GM21529 (cell line): ENCODE measurements around the gene SRCAP.

Experiments used
- ATAC-seq: cut with Tn5 transposase; IDR thresholded peaks from one replicate; pipeline ENCODE4 v1.9.1; 2021; ENCODE audit not compliant: unreplicated experiment

Gene SRCAP

DNA sequence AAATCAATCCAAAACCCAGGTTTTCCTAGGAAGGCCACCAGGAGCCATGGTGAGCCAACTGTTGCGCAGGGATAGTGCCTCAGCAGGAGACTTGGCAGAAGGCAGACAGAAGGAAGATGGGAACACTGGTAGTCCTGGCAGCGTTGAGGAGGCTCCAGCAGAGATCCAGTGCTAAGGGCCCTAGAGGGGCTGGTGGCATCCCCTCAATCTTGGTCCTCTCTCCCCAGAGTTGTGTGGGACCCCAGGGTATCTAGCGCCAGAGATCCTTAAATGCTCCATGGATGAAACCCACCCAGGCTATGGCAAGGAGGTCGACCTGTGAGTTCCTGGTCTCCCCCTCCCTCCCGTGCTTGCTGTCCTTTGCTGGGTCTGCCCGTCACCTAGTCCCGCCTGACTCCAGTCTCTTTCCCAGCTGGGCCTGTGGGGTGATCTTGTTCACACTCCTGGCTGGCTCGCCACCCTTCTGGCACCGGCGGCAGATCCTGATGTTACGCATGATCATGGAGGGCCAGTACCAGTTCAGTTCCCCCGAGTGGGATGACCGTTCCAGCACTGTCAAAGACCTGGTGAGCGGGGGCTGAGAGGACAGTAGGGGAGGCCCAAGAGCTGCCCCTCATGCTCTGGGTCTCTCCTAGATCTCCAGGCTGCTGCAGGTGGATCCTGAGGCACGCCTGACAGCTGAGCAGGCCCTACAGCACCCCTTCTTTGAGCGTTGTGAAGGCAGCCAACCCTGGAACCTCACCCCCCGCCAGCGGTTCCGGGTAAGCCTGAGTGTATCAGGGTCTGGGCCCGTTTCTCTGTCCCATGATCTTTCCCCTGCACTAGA is 57.2 kb downstream of the SRCAP start:
- ATAC-seq: no peak

DNA sequence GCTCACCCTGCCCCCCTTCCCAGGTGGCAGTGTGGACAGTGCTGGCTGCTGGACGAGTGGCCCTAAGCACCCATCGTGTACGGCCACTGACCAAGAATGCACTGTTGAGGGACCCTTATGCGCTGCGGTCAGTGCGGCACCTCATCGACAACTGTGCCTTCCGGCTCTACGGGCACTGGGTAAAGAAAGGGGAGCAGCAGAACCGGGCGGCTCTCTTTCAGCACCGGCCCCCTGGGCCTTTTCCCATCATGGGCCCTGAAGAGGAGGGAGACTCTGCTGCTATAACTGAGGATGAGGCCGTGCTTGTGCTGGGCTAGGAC is 57.8 kb downstream of the SRCAP start:
- ATAC-seq: no peak

GRCh38 chr16:30757316-30757715 is 58.3 kb downstream of the SRCAP start:
- no peak for ATAC-seq

DNA sequence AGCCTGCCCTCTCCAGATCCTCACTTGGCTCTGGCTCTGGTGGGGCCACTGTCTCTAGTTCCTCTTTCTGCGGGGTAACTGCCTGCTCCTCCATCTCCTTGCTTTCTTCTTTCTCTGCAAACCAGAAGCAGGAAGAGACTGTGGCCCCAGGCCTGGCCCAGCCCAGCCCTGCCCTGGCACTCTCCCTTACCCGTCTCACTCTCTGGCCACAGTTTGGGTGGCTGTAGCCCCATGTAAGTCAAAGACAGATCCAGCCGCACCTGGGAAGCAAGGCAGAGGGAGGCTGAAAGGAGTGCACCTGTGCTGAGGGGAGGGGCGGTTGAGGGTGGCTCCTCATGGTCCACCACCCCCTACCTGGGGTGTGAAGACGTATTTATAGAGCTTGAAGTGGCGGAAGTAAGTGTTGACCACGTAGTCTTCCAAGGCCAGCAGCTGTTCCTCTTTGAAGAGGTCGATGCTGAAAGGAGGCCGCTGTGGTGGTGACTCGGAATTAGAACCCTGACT is 60.1 kb downstream of the SRCAP start:
- no peak for ATAC-seq

DNA sequence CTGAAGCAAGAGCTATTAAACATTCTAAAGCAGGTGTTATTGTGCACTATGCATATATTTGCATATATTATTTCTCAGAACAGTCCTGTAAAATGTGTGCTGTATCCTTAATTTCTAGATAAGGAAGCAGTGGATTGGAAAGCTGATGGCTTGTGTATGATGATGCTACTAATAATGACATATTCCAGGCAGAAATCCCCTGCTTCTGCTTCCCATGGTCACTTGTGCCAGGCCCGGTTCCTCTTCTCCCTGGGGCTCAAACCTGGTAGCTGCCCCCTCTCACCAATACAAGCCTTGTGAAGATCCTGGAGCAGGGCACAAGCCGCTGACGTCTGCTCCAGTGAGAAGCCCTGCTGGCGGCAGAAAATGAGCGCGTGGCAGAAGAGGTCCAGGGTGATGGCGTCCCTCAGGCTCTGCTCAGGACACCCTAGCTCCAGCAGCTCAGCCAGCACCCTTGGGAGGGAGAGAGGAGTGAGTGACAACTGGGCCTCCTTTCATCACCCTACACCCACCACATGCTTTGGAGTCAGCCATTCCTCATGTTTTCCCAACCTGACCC is 61.1 kb downstream of the SRCAP start:
- ATAC-seq: no peak

- ATAC-seq: no peak
These were observed 61.8 kb downstream of the SRCAP start for GRCh38 chr16:30760577-30761426.

GRCh38 chr16:30761427-30761927 is 62.5 kb downstream of the SRCAP start:
- peak; percentile 27 for ATAC-seq

DNA sequence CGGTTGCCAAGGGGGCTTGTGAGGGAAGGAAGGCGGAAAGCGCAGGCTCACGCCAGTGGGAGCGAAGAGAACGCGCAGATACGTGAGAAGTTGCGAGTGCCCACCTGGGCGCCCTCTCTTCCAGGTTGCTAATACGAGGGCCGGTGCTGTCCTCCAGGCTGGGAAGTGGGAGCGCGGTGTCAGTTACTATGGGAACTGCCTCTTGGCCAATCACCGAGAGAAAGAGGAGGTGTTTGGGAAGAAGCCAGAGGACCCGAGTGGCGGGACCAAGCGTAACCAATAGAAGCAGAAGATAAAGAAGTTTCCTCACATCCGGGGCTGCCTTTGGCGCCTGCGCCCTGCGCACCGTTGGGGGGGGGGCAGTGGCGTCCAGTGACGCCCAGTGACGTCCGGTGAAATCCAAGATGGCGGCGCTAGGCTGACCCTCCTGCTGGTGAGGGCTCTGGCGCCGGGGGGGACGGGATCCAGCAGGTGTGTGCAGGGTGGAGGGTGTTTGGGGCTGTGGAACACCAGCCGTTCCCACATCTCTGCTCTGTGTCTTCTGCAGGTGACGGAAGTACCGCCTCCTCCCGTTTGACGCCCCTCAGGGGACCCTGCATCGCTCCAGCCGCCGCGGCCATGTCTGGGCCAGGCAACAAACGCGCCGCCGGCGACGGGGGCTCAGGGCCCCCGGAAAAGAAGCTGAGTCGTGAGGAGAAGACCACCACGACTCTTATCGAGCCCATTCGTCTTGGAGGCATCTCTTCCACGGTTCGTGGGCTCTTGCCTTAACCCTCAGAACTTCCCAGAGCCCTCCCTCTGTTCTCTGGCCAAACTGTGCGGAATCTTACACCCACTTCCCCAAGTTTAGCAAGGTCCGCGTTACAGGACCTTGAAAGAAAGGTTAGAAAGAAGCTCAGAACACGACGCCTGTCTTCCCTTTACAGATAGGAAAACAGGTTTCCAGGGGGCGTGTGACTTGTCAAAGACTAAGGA is 63.2 kb downstream of the SRCAP start, which contains the start of the genes CFAP119 and RNF40:
CFAP119 (minus strand) TSS at position 135 of the 975 bp plus-strand sequence. CDS start 314 bp downstream, outside the sequence.
RNF40 (plus strand) TSS at position 395 of the 975 bp plus-strand sequence; CDS start at position 619, 224 bp downstream.
- peak; percentile 84 for ATAC-seq

DNA sequence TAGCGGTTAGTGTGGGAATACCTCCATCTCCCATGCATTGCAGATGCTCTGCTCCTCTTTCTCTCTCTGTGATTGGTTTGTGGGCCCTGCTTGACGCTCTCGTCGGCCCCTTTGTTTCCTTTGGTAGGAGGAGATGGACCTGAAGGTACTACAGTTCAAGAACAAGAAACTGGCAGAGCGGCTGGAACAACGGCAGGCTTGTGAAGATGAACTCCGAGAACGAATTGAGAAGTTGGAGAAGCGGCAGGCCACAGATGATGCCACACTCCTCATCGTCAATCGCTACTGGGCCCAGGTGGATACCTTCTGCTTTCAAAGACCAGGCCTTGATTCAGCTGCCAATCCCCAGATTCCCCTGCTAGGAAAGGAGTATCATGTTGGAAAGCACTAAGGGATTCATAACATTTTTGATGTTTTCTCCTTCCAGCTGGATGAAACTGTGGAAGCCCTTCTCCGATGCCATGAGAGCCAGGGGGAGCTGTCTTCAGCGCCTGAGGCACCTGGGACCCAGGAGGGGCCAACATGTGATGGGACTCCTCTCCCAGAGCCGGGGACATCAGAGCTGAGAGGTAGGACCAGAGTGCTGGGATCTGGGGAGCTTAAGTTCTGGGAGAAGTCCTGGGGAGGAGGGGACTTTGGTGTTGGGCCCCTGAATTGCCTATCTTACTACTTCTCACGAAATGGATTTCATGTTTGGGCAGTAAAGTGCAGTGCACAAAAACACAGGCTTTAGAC is 64.2 kb downstream of the SRCAP start:
- no peak for ATAC-seq

GRCh38 chr16:30764086-30764485 is 65.1 kb downstream of the SRCAP start:
- ATAC-seq: no peak

DNA sequence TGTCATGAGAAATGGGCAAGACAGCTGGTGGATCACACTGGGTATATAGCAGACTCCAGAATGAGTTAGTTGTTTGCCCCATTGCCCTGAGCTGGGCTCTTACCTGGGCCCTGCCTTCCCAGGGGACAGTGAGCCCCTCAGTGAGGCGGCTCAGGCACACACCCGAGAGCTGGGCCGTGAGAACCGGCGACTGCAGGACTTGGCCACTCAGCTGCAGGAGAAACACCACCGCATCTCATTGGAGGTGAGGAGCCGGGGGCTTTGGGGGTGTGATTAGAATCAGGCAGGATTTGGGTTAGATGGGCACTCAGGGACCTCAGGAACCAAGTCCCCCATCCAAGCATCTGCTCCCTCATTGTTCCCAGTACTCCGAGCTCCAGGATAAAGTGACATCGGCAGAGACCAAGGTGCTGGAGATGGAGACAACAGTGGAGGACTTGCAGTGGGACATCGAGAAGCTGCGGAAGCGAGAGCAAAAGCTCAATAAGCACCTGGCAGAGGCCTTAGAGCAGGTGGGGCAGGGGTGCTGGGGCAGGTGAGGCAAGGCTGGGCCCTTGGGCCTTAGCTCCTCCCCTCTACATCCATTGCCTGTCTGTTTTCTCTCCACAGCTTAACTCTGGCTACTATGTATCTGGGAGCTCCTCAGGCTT is 66.0 kb downstream of the SRCAP start:
- no peak for ATAC-seq

- ATAC-seq: no peak
These were observed 67.4 kb downstream of the SRCAP start for GRCh38 chr16:30766206-30766932.

GRCh38 chr16:30766933-30767284 is 67.9 kb downstream of the SRCAP start:
- no peak for ATAC-seq

DNA sequence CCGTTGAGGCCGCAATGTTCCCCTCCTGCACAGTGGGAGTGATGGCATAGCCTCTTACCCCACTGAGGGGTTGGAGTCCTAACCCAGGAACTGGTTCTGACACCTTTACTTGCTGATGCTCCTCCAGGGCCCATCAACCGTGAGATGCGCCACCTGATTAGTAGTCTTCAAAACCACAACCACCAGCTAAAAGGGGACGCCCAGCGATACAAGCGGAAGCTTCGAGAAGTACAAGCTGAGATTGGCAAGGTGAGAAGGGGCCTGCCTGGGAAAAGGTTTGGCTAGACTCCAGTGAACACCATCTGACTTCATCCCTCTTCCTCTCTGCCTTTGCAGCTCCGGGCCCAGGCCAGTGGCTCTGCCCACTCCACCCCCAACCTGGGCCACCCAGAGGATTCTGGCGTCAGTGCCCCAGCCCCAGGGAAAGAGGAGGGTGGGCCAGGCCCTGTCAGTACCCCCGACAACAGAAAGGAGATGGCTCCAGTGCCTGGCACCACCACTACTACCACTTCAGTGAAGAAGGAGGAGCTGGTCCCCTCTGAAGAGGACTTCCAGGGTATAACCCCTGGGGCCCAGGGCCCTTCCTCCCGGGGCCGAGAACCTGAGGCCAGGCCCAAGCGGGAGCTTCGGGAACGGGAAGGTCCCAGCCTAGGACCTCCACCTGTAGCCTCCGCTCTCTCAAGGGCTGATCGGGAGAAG is 68.9 kb downstream of the SRCAP start:
- no peak for ATAC-seq

DNA sequence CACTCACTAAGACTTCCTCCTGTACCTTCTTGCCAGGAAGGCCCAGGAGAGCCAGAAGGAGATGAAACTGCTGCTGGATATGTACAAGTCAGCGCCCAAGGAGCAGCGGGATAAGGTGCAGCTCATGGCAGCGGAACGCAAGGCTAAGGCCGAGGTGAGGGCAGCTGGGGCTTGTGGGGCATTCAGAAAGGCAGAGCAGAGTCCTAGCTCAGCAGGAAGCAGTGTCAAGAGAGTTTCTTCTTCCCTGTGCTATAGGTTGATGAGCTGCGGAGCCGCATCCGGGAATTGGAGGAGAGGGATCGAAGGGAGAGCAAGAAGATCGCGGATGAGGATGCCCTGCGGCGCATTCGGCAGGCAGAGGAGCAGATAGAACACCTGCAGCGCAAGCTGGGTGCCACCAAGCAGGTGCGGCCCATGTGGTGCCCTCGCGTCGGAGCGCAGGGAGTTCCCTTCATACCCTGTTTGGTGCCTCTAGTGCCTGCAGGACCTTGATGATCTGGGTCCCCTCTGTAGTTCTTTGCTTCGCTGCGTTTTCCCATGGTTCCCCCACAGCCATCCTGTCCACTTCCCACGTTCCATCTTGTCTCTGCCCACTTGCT is 69.7 kb downstream of the SRCAP start:
- ATAC-seq: no peak

DNA sequence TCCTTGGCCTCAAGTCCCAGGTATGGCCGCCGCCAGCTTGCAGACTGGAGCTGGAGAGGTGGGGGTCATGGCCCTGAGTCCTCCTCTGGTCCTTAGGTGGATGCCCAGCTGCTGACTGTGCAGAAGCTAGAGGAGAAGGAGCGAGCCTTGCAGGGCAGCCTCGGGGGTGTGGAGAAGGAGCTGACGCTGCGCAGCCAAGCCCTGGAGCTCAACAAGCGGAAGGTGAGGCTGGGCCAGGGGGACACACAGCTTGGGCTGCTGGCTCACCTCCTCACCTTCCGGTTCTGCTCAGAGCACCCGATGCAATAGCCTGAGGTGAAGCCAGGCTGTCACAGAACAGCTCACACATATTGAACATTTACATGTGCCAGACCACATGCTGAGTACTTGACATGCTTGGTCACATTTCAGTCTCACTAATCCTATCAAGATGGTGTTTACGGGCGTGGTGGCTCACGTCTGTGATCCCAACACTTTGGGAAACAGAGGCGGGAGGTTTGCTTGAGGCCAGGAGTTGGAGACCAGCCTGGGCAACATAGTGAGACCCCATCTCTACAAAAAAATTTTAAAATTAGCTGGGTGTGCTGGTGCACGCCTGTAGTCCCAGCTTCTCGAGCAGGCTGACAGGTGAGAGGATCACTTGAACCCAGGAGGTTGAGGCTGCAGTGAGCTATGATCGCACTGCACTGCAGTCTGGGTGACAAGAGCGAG is 70.6 kb downstream of the SRCAP start:
- ATAC-seq: no peak

DNA sequence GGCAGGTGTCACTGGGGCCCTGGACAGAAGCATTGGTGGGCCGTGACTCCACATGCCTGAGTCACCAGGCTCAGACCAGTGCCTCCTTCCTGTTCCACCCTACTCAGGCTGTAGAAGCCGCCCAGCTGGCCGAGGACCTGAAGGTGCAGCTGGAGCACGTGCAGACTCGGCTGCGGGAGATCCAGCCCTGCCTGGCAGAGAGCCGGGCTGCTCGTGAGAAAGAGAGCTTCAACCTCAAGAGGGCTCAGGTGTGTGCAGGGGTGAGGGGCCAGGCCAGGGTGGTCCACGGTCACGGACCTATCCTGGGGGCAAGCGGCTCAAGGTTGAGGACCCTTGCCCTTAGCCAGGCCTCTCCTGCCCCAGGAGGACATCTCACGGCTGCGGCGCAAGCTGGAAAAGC is 72.8 kb downstream of the SRCAP start:
- ATAC-seq: no peak
